Kidney epithelial cell (primary cell): ENCODE data around the gene RIPOR2. TPM values are rescaled to one million over a fixed set of nuclear protein-coding genes. Genes with fewer than 3 reads are reported as not detected.

Source experiments
- DNase-seq: peaks from one replicate; pipeline ENCODE4 v3.0.0-alpha.2; 2010; ENCODE audit warnings: low read depth
- H3K27me3 ChIP-seq: 2 replicates; pipeline ENCODE4 v1.6.0; 2011; ENCODE audit warnings: low read length; ENCODE audit not compliant: control insufficient read depth, insufficient read depth
- H3K36me3 ChIP-seq: 2 replicates; pipeline ENCODE4 v1.5.1; 2011; ENCODE audit warnings: low read length; ENCODE audit not compliant: control insufficient read depth, insufficient read depth
- H3K4me3 ChIP-seq: 2 replicates; pipeline ENCODE4 v1.5.1; 2011; ENCODE audit warnings: low read depth, mild to moderate bottlenecking, control low read depth, low read length
- CTCF ChIP-seq: IDR thresholded peaks from 2 replicates; pipeline ENCODE4 v1.5.1; 2011; ENCODE audit warnings: mild to moderate bottlenecking, moderate library complexity, low read length, control low read depth, inconsistent platforms; ENCODE audit not compliant: insufficient read depth, poor library complexity, severe bottlenecking
- total RNA-seq: library from RNA; depleted of rRNA; stranded (reverse); fragments of >200 nt; gene quantifications from 2 replicates; pipeline ENCODE4 v1.2.3, GENCODE V29; 2015

RIPOR2 gene
- total RNA-seq, 1 donor from 2014 or later: 0.79 TPM

DNA sequence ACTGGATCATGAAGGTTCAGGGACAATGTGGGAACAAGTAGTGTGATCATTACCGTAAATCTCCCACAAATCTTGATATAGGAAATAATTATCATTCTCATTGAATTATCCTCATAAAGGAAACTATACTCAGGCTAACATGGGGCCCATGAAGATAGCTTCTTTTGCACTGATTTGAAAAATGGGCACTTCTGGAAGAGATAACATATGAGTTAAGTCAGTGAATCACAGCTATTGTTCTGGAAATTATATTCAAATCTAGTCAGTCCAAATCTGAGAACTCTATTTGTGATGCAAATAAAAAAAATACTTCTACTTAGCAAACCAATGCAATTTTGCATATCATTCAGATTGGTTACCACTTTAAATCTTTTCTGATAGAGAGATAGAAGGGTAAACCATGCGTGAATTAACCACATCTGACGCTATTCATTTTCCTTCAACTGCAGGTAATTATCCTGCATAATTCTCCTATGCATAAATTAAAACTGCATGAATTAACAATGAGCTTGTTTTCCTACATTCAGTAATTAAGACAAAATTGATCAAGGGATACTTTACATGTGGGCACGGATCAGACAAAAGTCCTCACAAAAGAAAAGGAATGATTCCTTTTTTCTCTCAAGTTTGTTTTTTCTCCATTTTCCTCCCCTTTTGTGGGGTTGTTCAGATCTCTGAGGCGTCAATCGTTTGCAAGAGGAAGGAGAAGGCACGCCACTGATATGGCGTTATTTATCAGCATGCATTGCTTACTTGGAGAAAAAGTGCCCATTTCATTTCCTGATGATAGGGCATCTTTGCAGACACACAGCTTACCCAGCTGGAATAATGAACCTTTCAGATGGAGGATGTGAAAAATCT lies 36.4 kb downstream of the RIPOR2 start:
- Histone ChIP-seq H3K27me3 (no peaks in the 10 kb centered on the region), H3K36me3 (no peaks in the 10 kb centered on the region), H3K4me3 (no peak overlapping the region)
- DNase-seq: no peak
- TF ChIP-seq CTCF: no peak

GRCh38 chr6:24898676-24899075 lies 37.1 kb downstream of the RIPOR2 start:
- no peak for DNase-seq
- no peaks in the 10 kb centered on the region for H3K27me3 ChIP-seq
- H3K4me3 ChIP-seq: no peak overlapping the region
- TF ChIP-seq CTCF: no peak
- no peaks in the 10 kb centered on the region for H3K36me3 ChIP-seq

- TF ChIP-seq CTCF: no peak
- Histone ChIP-seq H3K4me3 (no peak overlapping the region), H3K27me3 (no peaks in the 10 kb centered on the region), H3K36me3 (no peaks in the 10 kb centered on the region)
- no peak for DNase-seq
Observed at GRCh38 chr6:24897186-24897585, 38.6 kb downstream of the RIPOR2 start.

- TF ChIP-seq CTCF: no peak
- H3K36me3 ChIP-seq: no peaks in the 10 kb centered on the region
- no peaks in the 10 kb centered on the region for H3K27me3 ChIP-seq
- DNase-seq: no peak
- H3K4me3 ChIP-seq: no peak overlapping the region
Observed at GRCh38 chr6:24893342-24893850, 42.4 kb downstream of the RIPOR2 start.

GRCh38 chr6:24891004-24891403 lies 44.8 kb downstream of the RIPOR2 start:
- DNase-seq: no peak
- no peak for TF ChIP-seq CTCF
- Histone ChIP-seq H3K27me3 (no peaks in the 10 kb centered on the region), H3K4me3 (no peak overlapping the region), H3K36me3 (no peaks in the 10 kb centered on the region)

DNA sequence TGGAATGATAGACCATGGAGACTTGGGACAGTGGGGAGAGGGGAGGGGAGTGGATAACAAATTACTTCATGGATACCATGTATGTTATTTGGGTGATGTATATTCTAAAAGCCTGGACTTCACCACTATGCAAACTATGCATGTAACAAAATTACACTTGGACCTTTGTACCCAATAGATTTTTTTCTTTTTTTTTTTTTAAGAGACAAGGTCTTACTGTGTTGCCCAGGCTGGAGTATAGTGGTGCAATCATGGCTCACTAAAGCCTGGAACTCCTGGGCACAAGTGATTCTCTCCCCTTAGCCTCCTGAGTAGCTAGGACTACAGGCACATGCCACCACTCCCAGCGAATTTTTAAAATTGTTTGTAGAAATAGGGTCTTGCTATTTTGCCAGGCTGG lies 45.3 kb downstream of the RIPOR2 start:
- H3K36me3 ChIP-seq: no peaks in the 10 kb centered on the region
- no peak for DNase-seq
- no peak overlapping the region for H3K4me3 ChIP-seq
- H3K27me3 ChIP-seq: no peaks in the 10 kb centered on the region
- TF ChIP-seq CTCF: no peak
